ENCODE measurements around the gene DPH1.

Gene DPH1

DNA sequence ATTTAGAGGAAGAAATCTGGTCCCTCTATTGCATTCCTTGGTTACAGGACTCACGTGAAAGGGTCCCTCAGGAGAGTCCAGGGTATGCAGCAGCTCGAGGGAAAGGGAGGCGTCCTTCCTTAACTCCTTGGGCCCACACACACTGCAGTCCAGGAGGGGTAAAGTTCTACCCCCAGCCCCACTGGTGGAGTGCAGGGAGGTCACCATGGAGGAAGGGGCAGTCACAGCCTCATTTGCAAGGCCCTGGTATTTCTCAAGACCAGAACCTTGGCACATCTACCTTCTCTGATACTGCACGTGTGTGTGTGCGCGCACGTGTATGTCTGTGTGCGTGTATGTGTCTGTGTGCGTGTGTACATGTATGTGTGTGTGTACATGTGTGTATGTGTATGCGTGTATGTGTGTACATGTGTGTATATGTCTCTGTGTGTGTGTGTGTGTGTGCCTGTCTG, 36.0 kb downstream of the DPH1 start:
- H3K79me2 ChIP-seq, result no peaks in the 10 kb centered on the region
- peaks cover 3% of the 10 kb centered on the region for H3K4me1 ChIP-seq
- no peak overlapping the region for H3K9ac ChIP-seq
- H3K36me3 ChIP-seq (ENCODE audit: control insufficient read depth, insufficient read depth, low read length), result no peaks in the 10 kb centered on the region
- no peaks in the 10 kb centered on the region for H3K27me3 ChIP-seq (ENCODE audit: control insufficient read depth, insufficient read depth, low read length)
- no peak overlapping the region for H3K4me3 ChIP-seq (ENCODE audit: low read depth, low read length)
- H3K9me3 ChIP-seq (ENCODE audit: control insufficient read depth, low read length), result no peaks in the 10 kb centered on the region
- H3K4me2 ChIP-seq (ENCODE audit: low read length), result no peak overlapping the region
- H3K27ac ChIP-seq, result no peak overlapping the region
- no peak overlapping the region for H2AFZ ChIP-seq
- no peak for TF ChIP-seq CTCF (IDR thresholded peaks at IDR 0.05)

DNA sequence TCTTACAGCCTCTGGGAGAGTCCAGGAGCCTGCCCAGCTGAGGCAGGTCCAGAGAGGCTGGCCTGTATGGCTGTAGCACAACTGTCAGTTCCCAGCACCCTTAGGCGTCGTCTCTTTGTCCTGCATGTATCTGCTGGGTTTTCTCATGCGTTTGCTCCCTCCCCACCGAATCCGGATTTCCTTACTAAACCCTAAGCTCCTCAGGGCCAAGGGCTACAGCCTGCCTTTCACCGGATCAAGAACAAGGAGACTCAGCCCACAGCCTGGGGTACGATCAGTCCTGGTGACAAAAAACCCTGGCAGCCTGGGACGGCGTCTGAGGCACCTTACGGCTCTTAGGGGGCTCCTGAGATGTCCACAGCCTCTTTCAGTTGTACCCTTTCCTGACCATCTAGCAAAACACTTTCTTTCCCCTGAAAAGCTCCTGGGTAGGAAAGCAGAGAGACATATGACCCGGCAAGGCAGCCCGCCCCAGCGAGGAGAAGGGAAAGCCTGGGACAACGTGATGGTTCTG, 37.2 kb downstream of the DPH1 start:
- peaks cover 5% of the 10 kb centered on the region for H3K4me1 ChIP-seq
- H3K9ac ChIP-seq, result no peak overlapping the region

DNA sequence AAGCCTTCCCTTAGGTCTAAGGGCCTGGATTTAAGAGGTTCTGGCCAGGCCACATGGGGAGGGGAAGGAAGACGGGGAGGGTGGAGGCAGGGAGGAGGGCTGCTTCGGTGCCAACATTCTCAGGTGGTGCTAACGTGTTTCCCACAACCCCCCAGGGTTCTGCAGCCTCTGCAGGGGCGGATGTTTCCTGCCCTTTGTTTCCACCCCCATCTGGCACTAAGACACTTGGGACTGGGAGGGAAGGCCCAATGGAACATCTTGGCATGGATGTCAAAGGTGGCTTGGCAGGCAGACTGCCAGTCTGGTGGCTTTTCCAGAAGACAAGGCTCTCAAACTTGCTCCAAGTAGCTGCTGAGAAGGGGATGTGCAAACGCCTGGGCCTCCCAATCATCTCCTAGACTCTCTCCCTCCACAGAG, 37.7 kb downstream of the DPH1 start:
- H2AFZ ChIP-seq, result no peak overlapping the region
- no peak overlapping the region for H3K4me2 ChIP-seq (ENCODE audit: low read length)
- peak overlapping the region; percentile 55 for H3K27ac ChIP-seq
- no peaks in the 10 kb centered on the region for H3K27me3 ChIP-seq (ENCODE audit: control insufficient read depth, insufficient read depth, low read length)
- H3K4me3 ChIP-seq (ENCODE audit: low read depth, low read length), result no peak overlapping the region
- no peaks in the 10 kb centered on the region for H3K36me3 ChIP-seq (ENCODE audit: control insufficient read depth, insufficient read depth, low read length)
- H3K4me1 ChIP-seq, result peaks cover 5% of the 10 kb centered on the region
- H3K9me3 ChIP-seq (ENCODE audit: control insufficient read depth, low read length), result no peaks in the 10 kb centered on the region
- no peak for TF ChIP-seq CTCF (IDR thresholded peaks at IDR 0.05)
- H3K79me2 ChIP-seq, result no peaks in the 10 kb centered on the region
- H3K9ac ChIP-seq, result no peak overlapping the region

More for the DNA sequence above, 37.2 kb downstream of the DPH1 start:
- Histone ChIP-seq H3K4me3 (ENCODE audit: low read depth, low read length) (no peak overlapping the region), H3K9me3 (ENCODE audit: control insufficient read depth, low read length) (no peaks in the 10 kb centered on the region), H3K4me2 (ENCODE audit: low read length) (no peak overlapping the region), H3K79me2 (no peaks in the 10 kb centered on the region), H3K27ac (peak overlapping the region; percentile 55), H3K27me3 (ENCODE audit: control insufficient read depth, insufficient read depth, low read length) (no peaks in the 10 kb centered on the region), H3K36me3 (ENCODE audit: control insufficient read depth, insufficient read depth, low read length) (no peaks in the 10 kb centered on the region), H2AFZ (no peak overlapping the region)
- TF ChIP-seq CTCF (IDR thresholded peaks at IDR 0.05), result no peak

GRCh38 chr17:2068031-2068518, 38.1 kb downstream of the DPH1 start:
- Histone ChIP-seq H3K4me3 (ENCODE audit: low read depth, low read length) (no peak overlapping the region), H3K9ac (no peak overlapping the region), H3K9me3 (ENCODE audit: control insufficient read depth, low read length) (no peaks in the 10 kb centered on the region), H3K79me2 (no peaks in the 10 kb centered on the region), H3K4me1 (peaks cover 5% of the 10 kb centered on the region), H3K27ac (no peak overlapping the region), H3K36me3 (ENCODE audit: control insufficient read depth, insufficient read depth, low read length) (no peaks in the 10 kb centered on the region), H3K27me3 (ENCODE audit: control insufficient read depth, insufficient read depth, low read length) (no peaks in the 10 kb centered on the region), H2AFZ (no peak overlapping the region), H3K4me2 (ENCODE audit: low read length) (no peak overlapping the region)
- no peak for TF ChIP-seq CTCF (IDR thresholded peaks at IDR 0.05)

DNA sequence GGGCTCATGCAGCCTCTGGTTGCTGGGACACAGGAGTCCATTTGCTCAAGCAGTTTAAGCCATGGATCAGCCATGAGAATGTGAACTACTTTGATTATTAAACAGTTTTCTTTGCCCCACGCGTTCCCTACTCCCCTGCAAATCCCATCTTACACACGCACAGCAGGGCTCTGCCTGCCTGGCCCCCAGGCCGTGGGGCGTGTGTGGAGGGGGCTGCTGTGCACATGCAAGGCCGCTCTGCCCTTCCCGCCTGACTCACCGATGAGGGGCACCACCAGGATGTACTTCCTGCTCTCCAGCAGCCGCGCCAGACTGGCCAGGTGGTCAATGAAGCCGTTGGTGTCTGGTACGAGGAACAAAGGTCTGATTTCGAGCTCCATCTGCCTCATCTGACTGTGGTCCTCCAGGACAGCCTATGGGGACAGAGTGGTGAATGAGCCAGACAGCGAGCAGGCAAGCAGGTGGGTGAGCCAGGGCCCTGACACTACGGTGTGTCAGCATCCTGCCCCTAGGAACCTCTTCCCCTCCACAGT, 38.6 kb downstream of the DPH1 start:
- no peak overlapping the region for H3K4me2 ChIP-seq (ENCODE audit: low read length)
- H3K36me3 ChIP-seq (ENCODE audit: control insufficient read depth, insufficient read depth, low read length), result no peaks in the 10 kb centered on the region
- H3K9ac ChIP-seq, result no peak overlapping the region
- H3K4me3 ChIP-seq (ENCODE audit: low read depth, low read length), result no peak overlapping the region
- TF ChIP-seq CTCF (IDR thresholded peaks at IDR 0.05), result no peak
- H3K4me1 ChIP-seq, result peaks cover 5% of the 10 kb centered on the region
- H2AFZ ChIP-seq, result no peak overlapping the region
- H3K79me2 ChIP-seq, result no peaks in the 10 kb centered on the region
- H3K9me3 ChIP-seq (ENCODE audit: control insufficient read depth, low read length), result no peaks in the 10 kb centered on the region
- H3K27ac ChIP-seq, result peak overlapping the region; percentile 29
- no peaks in the 10 kb centered on the region for H3K27me3 ChIP-seq (ENCODE audit: control insufficient read depth, insufficient read depth, low read length)

All from parathyroid adenoma (tissue), 2 donors.